ENCODE measurements around the gene ACSL6.

The ACSL6 gene

DNA sequence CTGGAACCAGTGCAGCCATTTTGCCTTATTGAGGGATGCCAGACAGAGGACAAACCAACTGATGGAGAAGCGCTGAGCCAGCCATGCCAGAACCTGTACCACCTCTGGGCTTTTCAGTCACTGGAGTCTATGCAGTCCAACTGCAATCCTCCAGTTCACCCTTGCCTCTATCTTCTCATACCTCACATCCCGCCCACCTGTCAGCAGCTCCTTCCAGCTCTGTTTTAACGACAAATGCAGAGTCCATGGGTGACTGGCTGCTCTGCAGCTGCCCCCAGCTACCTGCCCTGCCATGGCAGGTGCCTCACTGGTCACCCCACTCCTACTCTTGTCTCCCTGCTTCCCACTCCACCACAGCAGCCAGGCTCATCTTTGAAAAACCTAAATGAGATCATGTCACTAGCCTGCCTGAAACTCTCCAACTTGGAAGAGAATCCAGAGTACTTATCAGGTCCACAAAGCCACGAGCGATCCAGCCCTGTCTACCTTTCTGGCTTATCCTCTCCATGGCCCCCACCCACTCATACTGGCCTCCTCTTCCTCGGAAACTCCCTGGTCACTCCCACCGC is 14.0 kb upstream of the ACSL6 start:
- TF ChIP-seq, protein P1, sequence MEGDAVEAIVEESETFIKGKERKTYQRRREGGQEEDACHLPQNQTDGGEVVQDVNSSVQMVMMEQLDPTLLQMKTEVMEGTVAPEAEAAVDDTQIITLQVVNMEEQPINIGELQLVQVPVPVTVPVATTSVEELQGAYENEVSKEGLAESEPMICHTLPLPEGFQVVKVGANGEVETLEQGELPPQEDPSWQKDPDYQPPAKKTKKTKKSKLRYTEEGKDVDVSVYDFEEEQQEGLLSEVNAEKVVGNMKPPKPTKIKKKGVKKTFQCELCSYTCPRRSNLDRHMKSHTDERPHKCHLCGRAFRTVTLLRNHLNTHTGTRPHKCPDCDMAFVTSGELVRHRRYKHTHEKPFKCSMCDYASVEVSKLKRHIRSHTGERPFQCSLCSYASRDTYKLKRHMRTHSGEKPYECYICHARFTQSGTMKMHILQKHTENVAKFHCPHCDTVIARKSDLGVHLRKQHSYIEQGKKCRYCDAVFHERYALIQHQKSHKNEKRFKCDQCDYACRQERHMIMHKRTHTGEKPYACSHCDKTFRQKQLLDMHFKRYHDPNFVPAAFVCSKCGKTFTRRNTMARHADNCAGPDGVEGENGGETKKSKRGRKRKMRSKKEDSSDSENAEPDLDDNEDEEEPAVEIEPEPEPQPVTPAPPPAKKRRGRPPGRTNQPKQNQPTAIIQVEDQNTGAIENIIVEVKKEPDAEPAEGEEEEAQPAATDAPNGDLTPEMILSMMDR (IDR thresholded peaks at IDR 0.05; ENCODE audit: insufficient read depth, low read length, poor library complexity, severe bottlenecking) = no peak
- no peak overlapping the region for H3K4me3 ChIP-seq (replicated peaks; ENCODE audit: low read depth, low read length)
- H3K36me3 ChIP-seq (ENCODE audit: control insufficient read depth, insufficient read depth, low read length) = no peaks in the 10 kb centered on the region
- DNase-seq (ENCODE audit: extremely low read depth, insufficient read length) = no peak
- peaks cover 5% of the 10 kb centered on the region for H3K27me3 ChIP-seq (replicated peaks; ENCODE audit: control insufficient read depth, insufficient read depth, low read length)

- no peak for DNase-seq (ENCODE audit: extremely low read depth, insufficient read length)
- Histone ChIP-seq H3K4me3 (replicated peaks; ENCODE audit: low read depth, low read length) (no peak overlapping the region), H3K36me3 (ENCODE audit: control insufficient read depth, insufficient read depth, low read length) (no peaks in the 10 kb centered on the region), H3K27me3 (replicated peaks; ENCODE audit: control insufficient read depth, insufficient read depth, low read length) (peaks cover 5% of the 10 kb centered on the region)
- TF ChIP-seq, protein P1 (IDR thresholded peaks at IDR 0.05; ENCODE audit: insufficient read depth, low read length, poor library complexity, severe bottlenecking) = no peak
Measured at GRCh38 chr5:132024789-132025402, 13.4 kb upstream of the ACSL6 start.

- TF ChIP-seq, protein P1 (IDR thresholded peaks at IDR 0.05; ENCODE audit: insufficient read depth, low read length, poor library complexity, severe bottlenecking) = no peak
- no peak for DNase-seq (ENCODE audit: extremely low read depth, insufficient read length)
- H3K36me3 ChIP-seq (ENCODE audit: control insufficient read depth, insufficient read depth, low read length) = no peaks in the 10 kb centered on the region
Measured at GRCh38 chr5:132024117-132024435, 12.6 kb upstream of the ACSL6 start.

DNA sequence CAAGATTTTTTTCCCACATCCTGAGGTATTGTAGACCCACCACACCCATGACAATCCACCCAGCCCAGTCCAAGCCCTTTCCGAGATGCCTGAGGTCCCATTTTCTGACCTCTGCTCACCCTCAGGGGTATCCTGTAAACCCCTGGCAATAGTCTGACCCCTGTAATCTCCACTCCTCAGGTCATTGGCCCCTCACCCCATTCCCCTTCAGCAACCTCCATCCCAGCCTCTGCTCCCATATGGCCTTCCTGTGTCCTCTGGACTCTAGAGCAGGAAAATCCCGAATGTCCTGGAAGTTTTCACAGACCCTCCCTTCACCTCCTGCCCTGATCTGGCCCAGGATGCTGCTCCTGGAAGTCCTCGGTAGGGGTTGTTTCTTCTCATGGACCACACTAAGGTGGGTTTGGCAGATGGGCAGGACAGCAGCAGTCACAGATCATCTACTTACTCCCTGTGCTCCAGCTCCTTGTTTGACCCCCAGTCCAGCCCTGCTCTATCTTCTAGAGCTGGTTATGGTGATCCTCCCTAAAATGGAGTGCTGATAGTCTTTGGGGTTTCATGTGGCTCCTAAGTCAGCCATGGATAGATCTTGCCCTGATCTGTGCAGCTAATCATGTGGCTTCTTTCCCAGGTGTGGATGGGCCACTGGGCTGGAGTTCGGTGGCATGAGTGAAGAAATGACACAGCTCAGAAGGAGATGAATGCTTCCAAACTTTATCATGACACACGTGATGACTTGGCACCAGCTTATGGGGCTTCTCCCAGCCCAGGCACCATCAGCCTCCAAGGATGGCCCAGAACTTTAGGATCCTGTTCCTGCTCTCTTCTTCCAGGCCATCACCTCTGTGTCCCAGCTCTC is 12.0 kb upstream of the ACSL6 start:
- Histone ChIP-seq H3K4me3 (replicated peaks; ENCODE audit: low read depth, low read length) (no peak overlapping the region), H3K36me3 (ENCODE audit: control insufficient read depth, insufficient read depth, low read length) (no peaks in the 10 kb centered on the region), H3K27me3 (replicated peaks; ENCODE audit: control insufficient read depth, insufficient read depth, low read length) (peaks cover 5% of the 10 kb centered on the region)
- TF ChIP-seq, protein P1 (IDR thresholded peaks at IDR 0.05; ENCODE audit: insufficient read depth, low read length, poor library complexity, severe bottlenecking) = no peak
- no peak for DNase-seq (ENCODE audit: extremely low read depth, insufficient read length)

More at GRCh38 chr5:132024117-132024435, 12.6 kb upstream of the ACSL6 start:
- Histone ChIP-seq H3K27me3 (replicated peaks; ENCODE audit: control insufficient read depth, insufficient read depth, low read length) (peaks cover 5% of the 10 kb centered on the region), H3K4me3 (replicated peaks; ENCODE audit: low read depth, low read length) (no peak overlapping the region)

- H3K4me3 ChIP-seq (replicated peaks; ENCODE audit: low read depth, low read length) = no peak overlapping the region
- DNase-seq (ENCODE audit: extremely low read depth, insufficient read length) = no peak
- H3K36me3 ChIP-seq (ENCODE audit: control insufficient read depth, insufficient read depth, low read length) = no peaks in the 10 kb centered on the region
- peaks cover 5% of the 10 kb centered on the region for H3K27me3 ChIP-seq (replicated peaks; ENCODE audit: control insufficient read depth, insufficient read depth, low read length)
- TF ChIP-seq, protein P1 (IDR thresholded peaks at IDR 0.05; ENCODE audit: insufficient read depth, low read length, poor library complexity, severe bottlenecking) = no peak
Measured at GRCh38 chr5:132022737-132023136, 11.3 kb upstream of the ACSL6 start.

Data from GM06990 (cell line).